ENCODE results near the gene CYLD. TPM values are rescaled to one million over a fixed set of nuclear protein-coding genes. Genes with fewer than 3 reads are reported as not detected.

Gene CYLD
- polyA plus RNA-seq, 1 donor (not counting 4 experiments of a cell fraction or from before 2014, with no cell fraction given): 24.7 TPM

DNA sequence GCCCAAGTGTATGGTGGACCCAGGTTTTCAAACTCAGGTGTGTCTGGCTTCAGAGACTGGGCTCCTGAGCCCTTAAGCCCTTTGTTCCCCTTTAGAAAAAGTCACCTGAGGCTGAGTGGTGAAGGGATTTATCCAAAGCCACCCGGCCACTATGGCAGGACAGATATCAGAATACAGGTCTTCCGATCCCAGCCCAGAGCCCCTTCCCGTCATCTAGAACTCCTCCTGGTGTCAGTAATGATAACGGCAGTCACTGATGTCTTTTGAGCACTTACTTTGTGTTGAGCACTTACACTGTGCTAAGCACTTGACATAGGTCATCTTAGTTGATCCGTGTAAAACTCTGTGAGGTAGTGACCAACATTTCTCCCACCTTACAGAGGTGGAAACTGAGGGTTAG, 31.9 kb upstream of the CYLD start:
- Histone ChIP-seq H3K9ac (ENCODE audit: control insufficient read depth, extremely low read depth, insufficient read depth, low read length) (no peak overlapping the region), H3K27ac (ENCODE audit: control insufficient read depth, insufficient read depth, low read length) (no peak overlapping the region), H3K9me3 (ENCODE audit: control insufficient read depth, low read depth, low read length) (no peaks in the 10 kb centered on the region), H3K4me1 (ENCODE audit: control insufficient read depth, extremely low read depth, insufficient read depth, low read length) (no peaks in the 10 kb centered on the region), H3K79me2 (ENCODE audit: control insufficient read depth, insufficient read depth, low read length) (no peaks in the 10 kb centered on the region), H2AFZ (ENCODE audit: control insufficient read depth, low read length) (no peak overlapping the region), H3K4me2 (ENCODE audit: control insufficient read depth, extremely low read depth, insufficient read depth, low read depth, low read length) (no peak overlapping the region), H3K4me3 (ENCODE audit: control insufficient read depth in 2 of 3, extremely low read depth in 1 of 3, insufficient read depth in 2 of 3, low read depth in 1 of 3, low read length in 3 of 3) (no peak overlapping the region), H3K36me3 (ENCODE audit: control insufficient read depth in 2 of 2, extremely low read depth in 1 of 2, insufficient read depth in 2 of 2, low read length in 2 of 2) (no peaks in the 10 kb centered on the region), H4K20me1 (ENCODE audit: control insufficient read depth, extremely low read depth, insufficient read depth, low read length) (no peaks in the 10 kb centered on the region), H3K27me3 (ENCODE audit: control insufficient read depth, extremely low read depth, insufficient read depth, low read length) (no peaks in the 10 kb centered on the region), H3K9me1 (ENCODE audit: control insufficient read depth, extremely low read depth, insufficient read depth, low read length) (no peaks in the 10 kb centered on the region)
- TF ChIP-seq, protein P1, sequence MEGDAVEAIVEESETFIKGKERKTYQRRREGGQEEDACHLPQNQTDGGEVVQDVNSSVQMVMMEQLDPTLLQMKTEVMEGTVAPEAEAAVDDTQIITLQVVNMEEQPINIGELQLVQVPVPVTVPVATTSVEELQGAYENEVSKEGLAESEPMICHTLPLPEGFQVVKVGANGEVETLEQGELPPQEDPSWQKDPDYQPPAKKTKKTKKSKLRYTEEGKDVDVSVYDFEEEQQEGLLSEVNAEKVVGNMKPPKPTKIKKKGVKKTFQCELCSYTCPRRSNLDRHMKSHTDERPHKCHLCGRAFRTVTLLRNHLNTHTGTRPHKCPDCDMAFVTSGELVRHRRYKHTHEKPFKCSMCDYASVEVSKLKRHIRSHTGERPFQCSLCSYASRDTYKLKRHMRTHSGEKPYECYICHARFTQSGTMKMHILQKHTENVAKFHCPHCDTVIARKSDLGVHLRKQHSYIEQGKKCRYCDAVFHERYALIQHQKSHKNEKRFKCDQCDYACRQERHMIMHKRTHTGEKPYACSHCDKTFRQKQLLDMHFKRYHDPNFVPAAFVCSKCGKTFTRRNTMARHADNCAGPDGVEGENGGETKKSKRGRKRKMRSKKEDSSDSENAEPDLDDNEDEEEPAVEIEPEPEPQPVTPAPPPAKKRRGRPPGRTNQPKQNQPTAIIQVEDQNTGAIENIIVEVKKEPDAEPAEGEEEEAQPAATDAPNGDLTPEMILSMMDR (optimal IDR thresholded peaks at IDR 0.05 in 1 of 3, IDR thresholded peaks at IDR 0.05 in 1 of 3, conservative IDR thresholded peaks at IDR 0.05 in 1 of 3; ENCODE audit: extremely low read depth in 1 of 3, insufficient read depth in 2 of 3, low read length in 3 of 3): no peak
- no peak for TF ChIP-seq EZH2 (IDR thresholded peaks at IDR 0.05; ENCODE audit: low read length)
- FAIRE-seq (no peak), DNase-seq (ENCODE audit: low read depth, low spot score) (no peak)
- dilution Hi-C loops (cut with MboI; ENCODE audit: extremely low pct_ligation_motif_present, low sequenced_read_pairs): no loop called here

DNA sequence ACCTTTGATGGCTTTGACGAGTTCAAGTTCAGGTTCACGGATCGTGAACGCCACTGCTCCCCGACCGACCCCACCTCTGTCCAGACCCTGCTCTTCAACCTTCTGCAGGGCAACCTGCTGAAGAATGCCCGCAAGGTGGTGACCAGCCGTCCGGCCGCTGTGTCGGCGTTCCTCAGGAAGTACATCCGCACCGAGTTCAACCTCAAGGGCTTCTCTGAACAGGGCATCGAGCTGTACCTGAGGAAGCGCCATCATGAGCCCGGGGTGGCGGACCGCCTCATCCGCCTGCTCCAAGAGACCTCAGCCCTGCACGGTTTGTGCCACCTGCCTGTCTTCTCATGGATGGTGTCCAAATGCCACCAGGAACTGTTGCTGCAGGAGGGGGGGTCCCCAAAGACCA, 30.8 kb upstream of the CYLD start:
- no peak for FAIRE-seq
- Histone ChIP-seq H3K79me2 (ENCODE audit: control insufficient read depth, insufficient read depth, low read length) (no peaks in the 10 kb centered on the region), H3K4me1 (ENCODE audit: control insufficient read depth, extremely low read depth, insufficient read depth, low read length) (no peaks in the 10 kb centered on the region), H4K20me1 (ENCODE audit: control insufficient read depth, extremely low read depth, insufficient read depth, low read length) (no peaks in the 10 kb centered on the region), H3K4me2 (ENCODE audit: control insufficient read depth, extremely low read depth, insufficient read depth, low read depth, low read length) (no peak overlapping the region), H3K9me3 (ENCODE audit: control insufficient read depth, low read depth, low read length) (no peaks in the 10 kb centered on the region), H2AFZ (ENCODE audit: control insufficient read depth, low read length) (no peak overlapping the region), H3K36me3 (ENCODE audit: control insufficient read depth in 2 of 2, extremely low read depth in 1 of 2, insufficient read depth in 2 of 2, low read length in 2 of 2) (no peaks in the 10 kb centered on the region), H3K27me3 (ENCODE audit: control insufficient read depth, extremely low read depth, insufficient read depth, low read length) (no peaks in the 10 kb centered on the region), H3K9ac (ENCODE audit: control insufficient read depth, extremely low read depth, insufficient read depth, low read length) (no peak overlapping the region), H3K9me1 (ENCODE audit: control insufficient read depth, extremely low read depth, insufficient read depth, low read length) (no peaks in the 10 kb centered on the region), H3K4me3 (ENCODE audit: control insufficient read depth in 2 of 3, extremely low read depth in 1 of 3, insufficient read depth in 2 of 3, low read depth in 1 of 3, low read length in 3 of 3) (no peak overlapping the region), H3K27ac (ENCODE audit: control insufficient read depth, insufficient read depth, low read length) (no peak overlapping the region)
- dilution Hi-C loops (cut with MboI; ENCODE audit: extremely low pct_ligation_motif_present, low sequenced_read_pairs): no loop called here
- no peak for DNase-seq (ENCODE audit: low read depth, low spot score)
- TF ChIP-seq EZH2 (IDR thresholded peaks at IDR 0.05; ENCODE audit: low read length): no peak

GRCh38 chr16:50711862-50712559, 29.9 kb upstream of the CYLD start:
- Histone ChIP-seq H3K79me2 (ENCODE audit: control insufficient read depth, insufficient read depth, low read length) (no peaks in the 10 kb centered on the region), H3K9me1 (ENCODE audit: control insufficient read depth, extremely low read depth, insufficient read depth, low read length) (no peaks in the 10 kb centered on the region), H3K9ac (ENCODE audit: control insufficient read depth, extremely low read depth, insufficient read depth, low read length) (no peak overlapping the region), H4K20me1 (ENCODE audit: control insufficient read depth, extremely low read depth, insufficient read depth, low read length) (no peaks in the 10 kb centered on the region), H3K9me3 (ENCODE audit: control insufficient read depth, low read depth, low read length) (no peaks in the 10 kb centered on the region), H3K4me1 (ENCODE audit: control insufficient read depth, extremely low read depth, insufficient read depth, low read length) (no peaks in the 10 kb centered on the region), H3K27ac (ENCODE audit: control insufficient read depth, insufficient read depth, low read length) (no peak overlapping the region), H3K4me3 (ENCODE audit: control insufficient read depth in 2 of 3, extremely low read depth in 1 of 3, insufficient read depth in 2 of 3, low read depth in 1 of 3, low read length in 3 of 3) (no peak overlapping the region), H3K4me2 (ENCODE audit: control insufficient read depth, extremely low read depth, insufficient read depth, low read depth, low read length) (no peak overlapping the region), H3K27me3 (ENCODE audit: control insufficient read depth, extremely low read depth, insufficient read depth, low read length) (no peaks in the 10 kb centered on the region), H2AFZ (ENCODE audit: control insufficient read depth, low read length) (no peak overlapping the region), H3K36me3 (ENCODE audit: control insufficient read depth in 2 of 2, extremely low read depth in 1 of 2, insufficient read depth in 2 of 2, low read length in 2 of 2) (no peaks in the 10 kb centered on the region)
- dilution Hi-C loops (cut with MboI; ENCODE audit: extremely low pct_ligation_motif_present, low sequenced_read_pairs): no loop called here
- no peak for DNase-seq (ENCODE audit: low read depth, low spot score)
- TF ChIP-seq, protein P1 (optimal IDR thresholded peaks at IDR 0.05 in 1 of 3, IDR thresholded peaks at IDR 0.05 in 1 of 3, conservative IDR thresholded peaks at IDR 0.05 in 1 of 3; ENCODE audit: extremely low read depth in 1 of 3, insufficient read depth in 2 of 3, low read length in 3 of 3): no peak
- no peak for TF ChIP-seq EZH2 (IDR thresholded peaks at IDR 0.05; ENCODE audit: low read length)
- no peak for FAIRE-seq
